Ovary (tissue), 3 donors: ENCODE measurements around the gene CAPN14.

Experiments used
- CTCF ChIP-seq, 3 donors: fragments of 450-650 bp in 2 of 3; fragments of 200-600 bp in 1 of 3; IDR thresholded peaks; one replicate each; pipeline versions ENCODE4 v1.5.1 to v1.8.0; 2016 to 2022; ENCODE audit warnings: antibody characterized with exemption in 3 of 3, mild to moderate bottlenecking in 1 of 3
- POLR2A ChIP-seq: fragments of 450-650 bp; IDR thresholded peaks from one replicate; pipeline ENCODE4 v1.6.1; 2017; ENCODE audit warnings: antibody characterized with exemption, mild to moderate bottlenecking, moderate library complexity
- donor health status: DM: no; HTN: no; CAD: no.

- TF ChIP-seq CTCF (IDR thresholded peaks at IDR 0.05) (no peak), POLR2A (no peak)
Measured at GRCh38 chr2:31161637-31162036, 55.7 kb downstream of the CAPN14 start.
